ENCODE results near the gene SLC2A4RG. TPM values are rescaled to one million over a fixed set of nuclear protein-coding genes. Genes with fewer than 3 reads are reported as not detected.

Gene SLC2A4RG
- total RNA-seq, 1 donor from 2014 or later: 47.9 TPM

- H3K9me3 Mint-ChIP-seq (ENCODE audit: unreplicated experiment): peaks cover 12% of the 10 kb centered on the region
- DNase-seq: no peak
- peaks cover 24% of the 10 kb centered on the region for H3K4me1 Mint-ChIP-seq (ENCODE audit: low read depth, unreplicated experiment)
- H3K27ac Mint-ChIP-seq (ENCODE audit: unreplicated experiment): no peak overlapping the region
- peak overlapping the region; percentile 25 for H3K4me3 Mint-ChIP-seq (ENCODE audit: unreplicated experiment)
- no peaks in the 10 kb centered on the region for H3K36me3 Mint-ChIP-seq (ENCODE audit: unreplicated experiment)
- TF ChIP-seq CTCF (IDR thresholded peaks at IDR 0.05; ENCODE audit: partially characterized antibody, unreplicated experiment): no peak
- peaks cover 12% of the 10 kb centered on the region for H3K27me3 Mint-ChIP-seq (ENCODE audit: unreplicated experiment)
These were observed 41.6 kb downstream of the SLC2A4RG start for GRCh38 chr20:63781181-63781580.

- Mint-ChIP-seq H3K9me3 (ENCODE audit: unreplicated experiment) (peaks cover 7% of the 10 kb centered on the region), H3K27me3 (ENCODE audit: unreplicated experiment) (peaks cover 12% of the 10 kb centered on the region), H3K27ac (ENCODE audit: unreplicated experiment) (no peak overlapping the region), H3K4me3 (ENCODE audit: unreplicated experiment) (no peak overlapping the region), H3K36me3 (ENCODE audit: unreplicated experiment) (no peaks in the 10 kb centered on the region), H3K4me1 (ENCODE audit: low read depth, unreplicated experiment) (peaks cover 23% of the 10 kb centered on the region)
- DNase-seq: no peak
- no peak for TF ChIP-seq CTCF (IDR thresholded peaks at IDR 0.05; ENCODE audit: partially characterized antibody, unreplicated experiment)
These were observed 42.5 kb downstream of the SLC2A4RG start for GRCh38 chr20:63782051-63782471.

- Mint-ChIP-seq H3K27ac (ENCODE audit: unreplicated experiment) (no peak overlapping the region), H3K4me1 (ENCODE audit: low read depth, unreplicated experiment) (peaks cover 23% of the 10 kb centered on the region), H3K27me3 (ENCODE audit: unreplicated experiment) (peaks cover 10% of the 10 kb centered on the region), H3K9me3 (ENCODE audit: unreplicated experiment) (peaks cover 9% of the 10 kb centered on the region), H3K4me3 (ENCODE audit: unreplicated experiment) (no peak overlapping the region), H3K36me3 (ENCODE audit: unreplicated experiment) (no peaks in the 10 kb centered on the region)
- no peak for TF ChIP-seq CTCF (IDR thresholded peaks at IDR 0.05; ENCODE audit: partially characterized antibody, unreplicated experiment)
- no peak for DNase-seq
These were observed 43.0 kb downstream of the SLC2A4RG start for GRCh38 chr20:63782521-63782971.

- no peak for DNase-seq
- no peaks in the 10 kb centered on the region for H3K36me3 Mint-ChIP-seq (ENCODE audit: unreplicated experiment)
- TF ChIP-seq CTCF (IDR thresholded peaks at IDR 0.05; ENCODE audit: partially characterized antibody, unreplicated experiment): no peak
- peak overlapping the region; percentile 11 for H3K4me3 Mint-ChIP-seq (ENCODE audit: unreplicated experiment)
- no peak overlapping the region for H3K27ac Mint-ChIP-seq (ENCODE audit: unreplicated experiment)
- peaks cover 13% of the 10 kb centered on the region for H3K27me3 Mint-ChIP-seq (ENCODE audit: unreplicated experiment)
- H3K4me1 Mint-ChIP-seq (ENCODE audit: low read depth, unreplicated experiment): peaks cover 18% of the 10 kb centered on the region
- H3K9me3 Mint-ChIP-seq (ENCODE audit: unreplicated experiment): peaks cover 11% of the 10 kb centered on the region
These were observed 44.4 kb downstream of the SLC2A4RG start for GRCh38 chr20:63783970-63784369.

GRCh38 chr20:63785691-63786131, 46.1 kb downstream of the SLC2A4RG start:
- no peaks in the 10 kb centered on the region for H3K36me3 Mint-ChIP-seq (ENCODE audit: unreplicated experiment)
- DNase-seq: no peak
- peaks cover 13% of the 10 kb centered on the region for H3K27me3 Mint-ChIP-seq (ENCODE audit: unreplicated experiment)
- H3K4me3 Mint-ChIP-seq (ENCODE audit: unreplicated experiment): peak overlapping the region; percentile 59
- no peak for TF ChIP-seq CTCF (IDR thresholded peaks at IDR 0.05; ENCODE audit: partially characterized antibody, unreplicated experiment)
- peak overlapping the region; percentile 90 for H3K27ac Mint-ChIP-seq (ENCODE audit: unreplicated experiment)
- H3K4me1 Mint-ChIP-seq (ENCODE audit: low read depth, unreplicated experiment): peaks cover 18% of the 10 kb centered on the region
- peaks cover 11% of the 10 kb centered on the region for H3K9me3 Mint-ChIP-seq (ENCODE audit: unreplicated experiment)

Measured in glutamatergic neuron (in vitro differentiated cells).